ENCODE measurements around the gene GTF2I. TPM values are rescaled to one million over a fixed set of nuclear protein-coding genes. Genes with fewer than 3 reads are reported as not detected.
"Not testable (repeated sequence)": the region's sequence is repeated elsewhere in the genome, so short reads cannot be mapped to it uniquely, and the experiment has no call there.

The GTF2I gene
- total and polyA plus RNA-seq, 2 experiments from 2014 or later = 167 to 193 TPM

- no CpG with 5 or more reads among the region's 21 CpGs for WGBS (ENCODE audit: low lambda C conversion rate, missing lambda C conversion rate)
- H2AFZ ChIP-seq, H3K4me3 ChIP-seq: not testable (repeated sequence)
These were observed 116.5 kb downstream of the GTF2I start, which contains the start of gene NCF1 for GRCh38 chr7:74773760-74774750. Gene NCF1, plus strand, starts transcription at chr7:74774011. Its CDS starts 21 bp downstream, at chr7:74774032.

GRCh38 chr7:74775111-74775510 lies 117.6 kb downstream of the GTF2I start:
- no CpG with 5 or more reads among the region's 6 CpGs for WGBS (ENCODE audit: low lambda C conversion rate, missing lambda C conversion rate)
- H3K27ac ChIP-seq; H3K27me3 ChIP-seq; H2AFZ ChIP-seq; H4K20me1 ChIP-seq (ENCODE audit: insufficient read depth, poor library complexity, severe bottlenecking); DNase-seq (ENCODE audit: low spot score); H3K9me3 ChIP-seq (ENCODE audit: low read depth); H3K79me2 ChIP-seq; H3K4me2 ChIP-seq; H3K9me2 ChIP-seq (replicated peaks; ENCODE audit: insufficient read depth); H3K4me3 ChIP-seq; H3K4me1 ChIP-seq (ENCODE audit: insufficient read depth); H3K36me3 ChIP-seq (replicated peaks; ENCODE audit: insufficient read depth, low read depth): not testable (repeated sequence)

More at GRCh38 chr7:74773760-74774750, 116.5 kb downstream of the GTF2I start, which contains the start of gene NCF1:
- not testable (repeated sequence) for H3K79me2 ChIP-seq; H3K9me2 ChIP-seq (replicated peaks; ENCODE audit: insufficient read depth); H3K36me3 ChIP-seq (replicated peaks; ENCODE audit: insufficient read depth, low read depth); H3K4me1 ChIP-seq (ENCODE audit: insufficient read depth); H4K20me1 ChIP-seq (ENCODE audit: insufficient read depth, poor library complexity, severe bottlenecking); H3K27me3 ChIP-seq; DNase-seq (ENCODE audit: low spot score); H3K9me3 ChIP-seq (ENCODE audit: low read depth); H3K4me2 ChIP-seq; H3K27ac ChIP-seq

- H3K79me2 ChIP-seq; H3K36me3 ChIP-seq (replicated peaks; ENCODE audit: insufficient read depth, low read depth); H3K9me3 ChIP-seq (ENCODE audit: low read depth); H4K20me1 ChIP-seq (ENCODE audit: insufficient read depth, poor library complexity, severe bottlenecking); H3K4me3 ChIP-seq; H3K27ac ChIP-seq; H3K9me2 ChIP-seq (replicated peaks; ENCODE audit: insufficient read depth); H3K4me1 ChIP-seq (ENCODE audit: insufficient read depth); DNase-seq (ENCODE audit: low spot score); H2AFZ ChIP-seq; H3K4me2 ChIP-seq; H3K27me3 ChIP-seq: not testable (repeated sequence)
- WGBS (ENCODE audit: low lambda C conversion rate, missing lambda C conversion rate) = 91% methylated on average over 11 of the region's 17 CpGs
These were observed 121.5 kb downstream of the GTF2I start for GRCh38 chr7:74779053-74779452.

- H3K36me3 ChIP-seq (replicated peaks; ENCODE audit: insufficient read depth, low read depth); H3K4me1 ChIP-seq (ENCODE audit: insufficient read depth); H3K9me2 ChIP-seq (replicated peaks; ENCODE audit: insufficient read depth); H3K4me3 ChIP-seq; H3K9me3 ChIP-seq (ENCODE audit: low read depth); H2AFZ ChIP-seq; H4K20me1 ChIP-seq (ENCODE audit: insufficient read depth, poor library complexity, severe bottlenecking); H3K4me2 ChIP-seq; H3K79me2 ChIP-seq; H3K27me3 ChIP-seq; DNase-seq (ENCODE audit: low spot score); H3K27ac ChIP-seq: not testable (repeated sequence)
- 92% methylated on average over 4 of the region's 6 CpGs for WGBS (ENCODE audit: low lambda C conversion rate, missing lambda C conversion rate)
These were observed 124.2 kb downstream of the GTF2I start for GRCh38 chr7:74781746-74782145.

GRCh38 chr7:74783595-74783994 lies 126.1 kb downstream of the GTF2I start:
- not testable (repeated sequence) for H3K79me2 ChIP-seq; H3K27me3 ChIP-seq; H3K4me3 ChIP-seq; H3K9me3 ChIP-seq (ENCODE audit: low read depth); H2AFZ ChIP-seq; DNase-seq (ENCODE audit: low spot score); H3K27ac ChIP-seq; H3K9me2 ChIP-seq (replicated peaks; ENCODE audit: insufficient read depth); H3K4me2 ChIP-seq; H4K20me1 ChIP-seq (ENCODE audit: insufficient read depth, poor library complexity, severe bottlenecking); H3K36me3 ChIP-seq (replicated peaks; ENCODE audit: insufficient read depth, low read depth); H3K4me1 ChIP-seq (ENCODE audit: insufficient read depth)
- 87% methylated on average over 2 of the region's 5 CpGs for WGBS (ENCODE audit: low lambda C conversion rate, missing lambda C conversion rate)

GRCh38 chr7:74788369-74789150 lies 131.0 kb downstream of the GTF2I start:
- not testable (repeated sequence) for H3K36me3 ChIP-seq (replicated peaks; ENCODE audit: insufficient read depth, low read depth)
- peak overlapping the region; percentile 67 for H3K4me2 ChIP-seq

GRCh38 chr7:74789200-74789736 lies 131.8 kb downstream of the GTF2I start:
- not testable (repeated sequence) for H3K4me3 ChIP-seq; H3K9me3 ChIP-seq (ENCODE audit: low read depth); H3K27me3 ChIP-seq; DNase-seq (ENCODE audit: low spot score); H4K20me1 ChIP-seq (ENCODE audit: insufficient read depth, poor library complexity, severe bottlenecking); H3K4me1 ChIP-seq (ENCODE audit: insufficient read depth); H3K4me2 ChIP-seq; H3K27ac ChIP-seq; H3K79me2 ChIP-seq; H3K36me3 ChIP-seq (replicated peaks; ENCODE audit: insufficient read depth, low read depth); H3K9me2 ChIP-seq (replicated peaks; ENCODE audit: insufficient read depth); H2AFZ ChIP-seq
- 34% methylated on average over 4 of the region's 24 CpGs for WGBS (ENCODE audit: low lambda C conversion rate, missing lambda C conversion rate)

More at GRCh38 chr7:74788369-74789150, 131.0 kb downstream of the GTF2I start:
- H3K4me1 ChIP-seq (ENCODE audit: insufficient read depth); H3K9me3 ChIP-seq (ENCODE audit: low read depth); H4K20me1 ChIP-seq (ENCODE audit: insufficient read depth, poor library complexity, severe bottlenecking); H3K79me2 ChIP-seq; H3K27ac ChIP-seq; H3K27me3 ChIP-seq; H3K4me3 ChIP-seq; H3K9me2 ChIP-seq (replicated peaks; ENCODE audit: insufficient read depth); H2AFZ ChIP-seq: not testable (repeated sequence)
- no CpG with 5 or more reads among the region's 82 CpGs for WGBS (ENCODE audit: low lambda C conversion rate, missing lambda C conversion rate)
- peak; percentile 93 for DNase-seq (ENCODE audit: low spot score)

- not testable (repeated sequence) for H3K4me2 ChIP-seq; H2AFZ ChIP-seq; H3K9me3 ChIP-seq (ENCODE audit: low read depth); H3K9me2 ChIP-seq (replicated peaks; ENCODE audit: insufficient read depth); H3K4me3 ChIP-seq; H3K36me3 ChIP-seq (replicated peaks; ENCODE audit: insufficient read depth, low read depth); H3K79me2 ChIP-seq; H4K20me1 ChIP-seq (ENCODE audit: insufficient read depth, poor library complexity, severe bottlenecking); H3K27me3 ChIP-seq; H3K27ac ChIP-seq; DNase-seq (ENCODE audit: low spot score); H3K4me1 ChIP-seq (ENCODE audit: insufficient read depth)
- WGBS (ENCODE audit: low lambda C conversion rate, missing lambda C conversion rate) = 98% methylated on average over 8 of the region's 27 CpGs
These were observed 140.5 kb downstream of the GTF2I start for GRCh38 chr7:74797848-74798622.

Data from hepatocyte (in vitro differentiated cells).